ENCODE results near the gene BCAS3.

The BCAS3 gene

GRCh38 chr17:61155590-61156237 lies 478.1 kb downstream of the BCAS3 start:
- no peak for DNase-seq (ENCODE audit: low read depth in 2 of 2)

GRCh38 chr17:61157246-61157886 lies 479.7 kb downstream of the BCAS3 start:
- DNase-seq (ENCODE audit: low read depth in 2 of 2) = no peak

GRCh38 chr17:61158376-61158775 lies 480.7 kb downstream of the BCAS3 start:
- DNase-seq (ENCODE audit: low read depth in 2 of 2) = no peak

- DNase-seq (ENCODE audit: low read depth in 2 of 2) = no peak
Measured at GRCh38 chr17:61159221-61159814, 481.7 kb downstream of the BCAS3 start.

GRCh38 chr17:61160204-61160603 lies 482.6 kb downstream of the BCAS3 start:
- no peak for DNase-seq (ENCODE audit: low read depth in 2 of 2)

GRCh38 chr17:61160789-61161445 lies 483.3 kb downstream of the BCAS3 start:
- DNase-seq (ENCODE audit: low read depth in 2 of 2) = no peak

- DNase-seq (ENCODE audit: low read depth in 2 of 2) = no peak
Measured at GRCh38 chr17:61161615-61162134, 484.0 kb downstream of the BCAS3 start.

GRCh38 chr17:61164517-61164916 lies 486.9 kb downstream of the BCAS3 start:
- DNase-seq (ENCODE audit: low read depth in 2 of 2) = no peak

GRCh38 chr17:61167075-61167474 lies 489.4 kb downstream of the BCAS3 start:
- no peak for DNase-seq (ENCODE audit: low read depth in 2 of 2)

GRCh38 chr17:61168506-61168905 lies 490.9 kb downstream of the BCAS3 start:
- no peak for DNase-seq (ENCODE audit: low read depth in 2 of 2)

- DNase-seq (ENCODE audit: low read depth in 2 of 2) = no peak
Measured at GRCh38 chr17:61174310-61174709, 496.7 kb downstream of the BCAS3 start.

- no peak for DNase-seq (ENCODE audit: low read depth in 2 of 2)
Measured at GRCh38 chr17:61175298-61176142, 497.9 kb downstream of the BCAS3 start.

GRCh38 chr17:61177351-61177750 lies 499.7 kb downstream of the BCAS3 start:
- no peak for DNase-seq (ENCODE audit: low read depth in 2 of 2)

GRCh38 chr17:61178284-61178683 lies 500.6 kb downstream of the BCAS3 start:
- no peak for DNase-seq (ENCODE audit: low read depth in 2 of 2)

- DNase-seq (ENCODE audit: low read depth in 2 of 2) = no peak
Measured at GRCh38 chr17:61179380-61179806, 501.7 kb downstream of the BCAS3 start.

- no peak for DNase-seq (ENCODE audit: low read depth in 2 of 2)
Measured at GRCh38 chr17:61183793-61184192, 506.1 kb downstream of the BCAS3 start.

- no peak for DNase-seq (ENCODE audit: low read depth in 2 of 2)
Measured at GRCh38 chr17:61185385-61185784, 507.7 kb downstream of the BCAS3 start.

GRCh38 chr17:61187038-61187437 lies 509.4 kb downstream of the BCAS3 start:
- DNase-seq (ENCODE audit: low read depth in 2 of 2) = no peak

GRCh38 chr17:61188081-61188480 lies 510.4 kb downstream of the BCAS3 start:
- DNase-seq (ENCODE audit: low read depth in 2 of 2) = no peak

- no peak for DNase-seq (ENCODE audit: low read depth in 2 of 2)
Measured at GRCh38 chr17:61189968-61190367, 512.3 kb downstream of the BCAS3 start.

- DNase-seq (ENCODE audit: low read depth in 2 of 2) = no peak
Measured at GRCh38 chr17:61196302-61196704, 518.7 kb downstream of the BCAS3 start.

- no peak for DNase-seq (ENCODE audit: low read depth in 2 of 2)
Measured at GRCh38 chr17:61196799-61197198, 519.1 kb downstream of the BCAS3 start.
